DMS 273 (cell line): ENCODE measurements around the gene HBZ.
"Not testable (repeated sequence)": the region's sequence is repeated elsewhere in the genome, so short reads cannot be mapped to it uniquely, and the experiment has no call there.

Source experiments
- DNase-seq: peaks from one replicate; lab custom pipeline; 2025; ENCODE audit not compliant: unreplicated experiment; lab: John Stamatoyannopoulos, UW

Gene HBZ

GRCh38 chr16:133716-134115 is 18.7 kb upstream of the HBZ start:
- no peak for DNase-seq

- peak; percentile 59 for DNase-seq
Measured at GRCh38 chr16:138049-138417, 14.4 kb upstream of the HBZ start.

- peak; percentile 29 for DNase-seq
Measured at GRCh38 chr16:140175-140857, 12.1 kb upstream of the HBZ start.

GRCh38 chr16:142405-142967 is 10.0 kb upstream of the HBZ start:
- no peak for DNase-seq

GRCh38 chr16:143047-143446 is 9.4 kb upstream of the HBZ start:
- DNase-seq = no peak

GRCh38 chr16:143456-143855 is 9.0 kb upstream of the HBZ start:
- no peak for DNase-seq

- no peak for DNase-seq
Measured at GRCh38 chr16:144797-145252, 7.6 kb upstream of the HBZ start.

GRCh38 chr16:146646-147045 is 5.8 kb upstream of the HBZ start:
- no peak for DNase-seq

GRCh38 chr16:149024-149660 is 3.3 kb upstream of the HBZ start:
- DNase-seq = no peak

- not testable (repeated sequence) for DNase-seq
Measured at GRCh38 chr16:153129-153521, 681 bp downstream of the HBZ start.

GRCh38 chr16:153550-154216 is 1.2 kb downstream of the HBZ start:
- DNase-seq = not testable (repeated sequence)

- DNase-seq = peak; percentile 47
Measured at GRCh38 chr16:154217-155030, 2.0 kb downstream of the HBZ start.

GRCh38 chr16:155031-155398 is 2.6 kb downstream of the HBZ start:
- DNase-seq = no peak

GRCh38 chr16:159136-159849 is 6.8 kb downstream of the HBZ start:
- DNase-seq = no peak

- not testable (repeated sequence) for DNase-seq
Measured at GRCh38 chr16:160242-160641, 7.8 kb downstream of the HBZ start.

GRCh38 chr16:160691-161190 is 8.3 kb downstream of the HBZ start:
- DNase-seq = no peak

GRCh38 chr16:162271-162991 is 10.0 kb downstream of the HBZ start:
- DNase-seq = no peak

- not testable (repeated sequence) for DNase-seq
Measured at GRCh38 chr16:163139-163538, 10.7 kb downstream of the HBZ start.

GRCh38 chr16:163696-164095 is 11.3 kb downstream of the HBZ start:
- DNase-seq = not testable (repeated sequence)
